Cardiac muscle cell (in vitro differentiated cells and primary cell): ENCODE data around the gene OR6M1. TPM values are rescaled to one million over a fixed set of nuclear protein-coding genes. Genes with fewer than 3 reads are reported as not detected.

Source experiments
- DNase-seq, 2 donors: peaks; one replicate each; pipeline versions ENCODE4 v3.0.0 to v3.0.0-alpha.2; 2010 to 2017; ENCODE audit warnings: low read depth in 1 of 2, low spot score in 1 of 2
- H3K27ac ChIP-seq: fragments of 200-600 bp; sonication (generic); 2 replicates; pipeline ENCODE4 v1.5.1; 2016
- H3K27me3 ChIP-seq: fragments of 200-600 bp; sonication (generic); 2 replicates; pipeline ENCODE4 v1.6.0; 2016; ENCODE audit warnings: control low read depth
- H3K36me3 ChIP-seq: fragments of 200-600 bp; sonication (generic); 2 replicates; pipeline ENCODE4 v1.5.1; 2016; ENCODE audit warnings: control low read depth
- H3K4me1 ChIP-seq: fragments of 200-600 bp; sonication (generic); 2 replicates; pipeline ENCODE4 v1.8.1; 2017; ENCODE audit warnings: low read depth, mild to moderate bottlenecking, mixed run types
- H3K4me3 ChIP-seq: fragments of 200-600 bp; sonication (generic); 2 replicates; pipeline ENCODE4 v1.5.1; 2016; ENCODE audit warnings: mild to moderate bottlenecking
- H3K9me3 ChIP-seq: fragments of 200-600 bp; sonication (generic); 2 replicates; pipeline ENCODE4 v1.5.1; 2017; ENCODE audit warnings: low read depth, mild to moderate bottlenecking, control low read depth
- polyA plus RNA-seq: library from polyadenylated mRNA; unstranded; fragments of >200 nt; fragmentation: Nextera tagmentation; extraction: Ambion mirVana; gene quantifications from 2 replicates; pipeline ENCODE4 v1.2.1, GENCODE V29; 2016
- total RNA-seq: library from RNA; depleted of rRNA; stranded (reverse); fragments of >200 nt; gene quantifications from 2 replicates; pipeline ENCODE4 v1.2.3, GENCODE V29; 2016
- TF ChIP-seq, protein P1 (sequence below): IDR thresholded peaks from 2 replicates; pipeline ENCODE4 v1.5.1; 2012; ENCODE audit warnings: low read depth, mild to moderate bottlenecking, low read length

The OR6M1 gene
- total and polyA plus RNA-seq, 2 experiments from 2014 or later, result not detected

DNA sequence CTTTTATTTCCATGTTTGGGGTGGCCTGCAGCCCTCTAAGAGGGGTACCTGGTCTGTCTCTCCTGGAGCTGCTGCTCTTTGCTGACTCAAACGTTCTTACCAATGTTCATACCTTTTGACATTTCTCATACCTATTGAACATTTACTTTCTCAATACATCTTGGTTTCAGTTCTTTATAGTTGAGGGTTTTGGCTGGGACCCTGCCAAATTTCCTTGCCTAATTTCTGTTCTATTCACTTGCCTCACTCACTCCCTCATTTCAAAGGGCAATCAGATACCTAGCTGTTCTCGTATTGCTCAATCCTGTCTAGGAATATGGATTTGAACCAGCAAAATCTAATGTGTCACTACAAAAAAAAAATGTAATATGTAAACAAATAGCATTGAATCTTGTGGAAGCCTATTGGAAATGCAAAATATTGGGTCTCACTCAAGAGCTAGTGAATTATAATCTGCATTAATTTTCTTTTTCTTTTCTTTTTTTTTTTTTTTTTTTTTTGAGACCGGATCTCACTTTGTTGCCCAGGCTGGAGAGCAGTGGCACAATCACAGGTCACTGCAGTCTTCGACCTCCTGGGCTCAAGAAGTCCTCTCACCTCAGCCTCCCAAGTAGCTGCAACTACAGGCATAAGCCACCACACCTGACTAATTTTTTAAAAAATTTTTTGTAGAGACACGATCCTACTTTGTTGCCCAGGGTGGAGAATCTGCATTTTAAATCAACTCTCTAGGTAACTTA is 7.5 kb downstream of the OR6M1 start:
- peak in 1 of 2 donors; percentile 37 for DNase-seq
- no peak overlapping the region for H3K4me3 ChIP-seq
- no peak overlapping the region for H3K27ac ChIP-seq
- no peaks in the 10 kb centered on the region for H3K27me3 ChIP-seq
- H3K36me3 ChIP-seq, result no peaks in the 10 kb centered on the region
- no peaks in the 10 kb centered on the region for H3K9me3 ChIP-seq
- H3K4me1 ChIP-seq, result no peaks in the 10 kb centered on the region
- TF ChIP-seq, protein P1, sequence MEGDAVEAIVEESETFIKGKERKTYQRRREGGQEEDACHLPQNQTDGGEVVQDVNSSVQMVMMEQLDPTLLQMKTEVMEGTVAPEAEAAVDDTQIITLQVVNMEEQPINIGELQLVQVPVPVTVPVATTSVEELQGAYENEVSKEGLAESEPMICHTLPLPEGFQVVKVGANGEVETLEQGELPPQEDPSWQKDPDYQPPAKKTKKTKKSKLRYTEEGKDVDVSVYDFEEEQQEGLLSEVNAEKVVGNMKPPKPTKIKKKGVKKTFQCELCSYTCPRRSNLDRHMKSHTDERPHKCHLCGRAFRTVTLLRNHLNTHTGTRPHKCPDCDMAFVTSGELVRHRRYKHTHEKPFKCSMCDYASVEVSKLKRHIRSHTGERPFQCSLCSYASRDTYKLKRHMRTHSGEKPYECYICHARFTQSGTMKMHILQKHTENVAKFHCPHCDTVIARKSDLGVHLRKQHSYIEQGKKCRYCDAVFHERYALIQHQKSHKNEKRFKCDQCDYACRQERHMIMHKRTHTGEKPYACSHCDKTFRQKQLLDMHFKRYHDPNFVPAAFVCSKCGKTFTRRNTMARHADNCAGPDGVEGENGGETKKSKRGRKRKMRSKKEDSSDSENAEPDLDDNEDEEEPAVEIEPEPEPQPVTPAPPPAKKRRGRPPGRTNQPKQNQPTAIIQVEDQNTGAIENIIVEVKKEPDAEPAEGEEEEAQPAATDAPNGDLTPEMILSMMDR, result no peak

DNA sequence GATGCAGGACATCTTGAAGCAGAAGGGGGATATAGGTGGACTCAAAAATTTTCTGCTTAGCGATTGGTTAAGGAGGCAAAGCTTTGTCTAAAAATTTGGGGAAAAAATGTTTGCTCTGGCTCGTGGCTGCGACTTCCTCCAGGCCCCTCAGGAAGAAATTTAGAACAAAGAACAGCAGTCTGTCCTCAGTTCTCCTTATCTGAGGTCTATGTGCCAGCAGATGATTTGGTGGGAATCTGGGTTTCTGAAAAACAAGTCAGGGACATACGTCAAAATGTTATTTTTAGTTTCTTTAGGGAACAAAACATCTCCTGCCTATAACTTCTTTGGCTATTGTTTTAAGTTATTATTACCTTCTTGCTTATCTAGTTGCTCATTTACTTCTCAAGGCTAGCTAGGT is 8.1 kb downstream of the OR6M1 start:
- Histone ChIP-seq H3K27ac (no peak overlapping the region), H3K9me3 (no peaks in the 10 kb centered on the region), H3K4me3 (no peak overlapping the region), H3K36me3 (no peaks in the 10 kb centered on the region), H3K27me3 (no peaks in the 10 kb centered on the region), H3K4me1 (no peaks in the 10 kb centered on the region)
- TF ChIP-seq, protein P1, result no peak
- DNase-seq, result peak in 1 of 2 donors; percentile 39

DNA sequence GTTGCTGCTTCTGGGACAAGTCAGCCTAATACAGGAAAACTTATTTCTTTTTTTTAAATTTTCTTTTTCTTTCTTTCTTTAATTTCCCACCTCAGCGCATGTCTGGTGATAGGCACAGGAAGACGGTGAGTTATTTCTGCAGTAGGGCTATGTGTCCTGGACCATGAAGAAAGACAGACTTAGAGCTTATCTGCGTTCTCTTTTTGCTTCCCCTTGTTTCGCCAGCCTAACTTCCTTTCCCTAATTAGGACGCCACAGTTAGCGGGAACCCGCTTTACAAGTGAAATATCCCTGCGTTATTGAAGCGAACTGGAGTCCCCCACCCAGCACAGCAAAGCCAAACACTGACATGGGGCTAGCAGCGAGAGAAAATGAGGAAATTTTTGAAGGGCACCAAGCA is 8.6 kb downstream of the OR6M1 start:
- H3K4me1 ChIP-seq, result no peaks in the 10 kb centered on the region
- no peaks in the 10 kb centered on the region for H3K9me3 ChIP-seq
- TF ChIP-seq, protein P1, result no peak
- H3K36me3 ChIP-seq, result no peaks in the 10 kb centered on the region
- H3K4me3 ChIP-seq, result no peak overlapping the region
- no peaks in the 10 kb centered on the region for H3K27me3 ChIP-seq
- H3K27ac ChIP-seq, result no peak overlapping the region
- DNase-seq, result peak in 1 of 2 donors; percentile 4

DNA sequence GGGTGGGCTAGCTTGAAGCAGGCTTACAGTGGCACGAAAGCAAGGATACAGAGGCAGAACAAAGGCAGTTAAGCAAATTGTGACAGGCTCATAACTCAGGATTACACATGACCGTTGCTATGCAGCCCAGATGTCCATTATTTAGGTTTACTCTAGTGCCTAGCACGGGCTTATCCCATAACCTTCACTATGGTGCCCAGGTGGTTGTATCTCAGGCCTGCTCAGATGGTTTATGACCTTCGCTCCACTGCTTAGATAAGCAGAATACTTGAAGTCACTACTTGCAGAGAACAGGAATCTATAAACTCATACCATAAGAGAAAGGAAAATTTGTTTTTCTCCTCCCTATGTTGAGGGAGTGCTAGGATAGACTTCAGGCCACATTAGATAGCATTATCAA is 9.0 kb downstream of the OR6M1 start:
- DNase-seq, result peak in 1 of 2 donors; percentile 7
- Histone ChIP-seq H3K36me3 (no peaks in the 10 kb centered on the region), H3K4me3 (no peak overlapping the region), H3K9me3 (no peaks in the 10 kb centered on the region), H3K4me1 (no peaks in the 10 kb centered on the region), H3K27ac (no peak overlapping the region), H3K27me3 (no peaks in the 10 kb centered on the region)
- TF ChIP-seq, protein P1, result no peak

DNA sequence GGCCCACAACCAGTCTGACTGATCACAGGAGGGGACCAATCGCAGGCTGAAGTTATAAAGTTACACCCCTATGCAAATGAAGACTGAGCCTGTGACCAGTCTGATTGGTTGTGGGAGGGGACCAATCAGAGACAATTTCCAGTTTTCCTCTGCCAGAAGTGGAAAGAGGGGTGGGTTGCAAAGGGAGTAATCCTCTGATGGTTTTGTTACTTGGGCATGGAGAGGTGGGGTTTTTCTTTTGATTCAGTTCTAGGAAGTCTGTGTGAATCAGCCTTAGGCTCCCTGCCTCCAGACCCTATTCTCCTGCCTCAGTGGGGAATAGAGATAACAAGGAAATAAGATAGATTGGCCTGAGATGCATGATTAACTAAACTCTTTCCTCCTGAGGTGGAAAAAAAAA is 9.9 kb downstream of the OR6M1 start:
- DNase-seq, result no peak
- no peaks in the 10 kb centered on the region for H3K4me1 ChIP-seq
- H3K4me3 ChIP-seq, result no peak overlapping the region
- no peak overlapping the region for H3K27ac ChIP-seq
- H3K27me3 ChIP-seq, result no peaks in the 10 kb centered on the region
- TF ChIP-seq, protein P1, result no peak
- H3K9me3 ChIP-seq, result no peaks in the 10 kb centered on the region
- H3K36me3 ChIP-seq, result no peaks in the 10 kb centered on the region
